ENCODE measurements around the gene ZNF557. TPM values are rescaled to one million over a fixed set of nuclear protein-coding genes. Genes with fewer than 3 reads are reported as not detected.
"Not testable (repeated sequence)": the region's sequence is repeated elsewhere in the genome, so short reads cannot be mapped to it uniquely, and the experiment has no call there.

ZNF557 gene
- total RNA-seq (ENCODE audit: low replicate concordance) = 13.7 TPM in 2 replicates
- long read RNA-seq, full-length matches to known transcripts = 28 of 33 reads
- long read RNA-seq, partial matches to known transcripts = 2 of 33 reads
- long read RNA-seq, other reads (novel, unspliced or antisense) = 3 of 33 reads

- peaks cover 4% of the 10 kb centered on the region for H3K4me1 Mint-ChIP-seq (ENCODE audit: unreplicated experiment)
- peak within 1 kb of the TSS; percentile 96 for H3K4me3 Mint-ChIP-seq
- no peaks in the 10 kb centered on the region for H3K27me3 Mint-ChIP-seq
- H3K9me3 Mint-ChIP-seq = no peaks in the 10 kb centered on the region
- H3K27ac Mint-ChIP-seq = peak within 1 kb of the TSS; percentile 91
- DNase-seq (ENCODE audit: extremely low spot score, unreplicated experiment) = peak; percentile 98
- peaks cover 13% of the 10 kb centered on the region for H3K36me3 Mint-ChIP-seq
- no peak for TF ChIP-seq CTCF (conservative IDR thresholded peaks at IDR 0.05)
These were observed at the start of gene ZNF557 for GRCh38 chr19:7069042-7069903. Gene ZNF557 (plus strand): TSS chr19:7069703. CDS start chr19:7075075, 5,372 bp downstream.

GRCh38 chr19:7021331-7021730 is 48.2 kb upstream of the ZNF557 start, which contains the start of gene MBD3L2B:
Gene MBD3L2B (minus strand): TSS chr19:7021431. CDS start chr19:7021397, 34 bp downstream.
- H3K4me1 Mint-ChIP-seq (ENCODE audit: unreplicated experiment); H3K4me3 Mint-ChIP-seq; H3K36me3 Mint-ChIP-seq; H3K27ac Mint-ChIP-seq; H3K27me3 Mint-ChIP-seq; DNase-seq (ENCODE audit: extremely low spot score, unreplicated experiment); H3K9me3 Mint-ChIP-seq: not testable (repeated sequence)

- DNase-seq (ENCODE audit: extremely low spot score, unreplicated experiment); H3K4me3 Mint-ChIP-seq; H3K27me3 Mint-ChIP-seq; H3K27ac Mint-ChIP-seq; H3K36me3 Mint-ChIP-seq; H3K4me1 Mint-ChIP-seq (ENCODE audit: unreplicated experiment); H3K9me3 Mint-ChIP-seq: not testable (repeated sequence)
These were observed 40.7 kb upstream of the ZNF557 start for GRCh38 chr19:7028790-7029189.

- H3K4me1 Mint-ChIP-seq (ENCODE audit: unreplicated experiment); H3K9me3 Mint-ChIP-seq: not testable (repeated sequence)
These were observed 39.2 kb upstream of the ZNF557 start, which contains the start of gene MBD3L5 for GRCh38 chr19:7030278-7030677. Gene MBD3L5 (plus strand): TSS chr19:7030578. CDS start chr19:7030612, 34 bp downstream.

GRCh38 chr19:7040079-7040478 is 29.4 kb upstream of the ZNF557 start, which contains the start of gene MBD3L4:
Gene MBD3L4 (minus strand): TSS chr19:7040179. CDS start chr19:7040144, 35 bp downstream.
- not testable (repeated sequence) for H3K27me3 Mint-ChIP-seq; H3K27ac Mint-ChIP-seq; DNase-seq (ENCODE audit: extremely low spot score, unreplicated experiment); H3K4me1 Mint-ChIP-seq (ENCODE audit: unreplicated experiment); H3K9me3 Mint-ChIP-seq; H3K36me3 Mint-ChIP-seq; H3K4me3 Mint-ChIP-seq

More at GRCh38 chr19:7030278-7030677, 39.2 kb upstream of the ZNF557 start, which contains the start of gene MBD3L5:
- H3K36me3 Mint-ChIP-seq; DNase-seq (ENCODE audit: extremely low spot score, unreplicated experiment); H3K4me3 Mint-ChIP-seq; H3K27me3 Mint-ChIP-seq; H3K27ac Mint-ChIP-seq: not testable (repeated sequence)

- not testable (repeated sequence) for H3K27me3 Mint-ChIP-seq; H3K27ac Mint-ChIP-seq; H3K4me3 Mint-ChIP-seq; DNase-seq (ENCODE audit: extremely low spot score, unreplicated experiment); H3K36me3 Mint-ChIP-seq; H3K9me3 Mint-ChIP-seq; H3K4me1 Mint-ChIP-seq (ENCODE audit: unreplicated experiment)
These were observed 27.9 kb upstream of the ZNF557 start for GRCh38 chr19:7041563-7041962.

GRCh38 chr19:7049021-7049420 is 20.5 kb upstream of the ZNF557 start, which contains the start of gene MBD3L2:
Gene MBD3L2 (plus strand): TSS chr19:7049321. CDS start chr19:7049374, 53 bp downstream.
- not testable (repeated sequence) for H3K4me3 Mint-ChIP-seq; H3K27me3 Mint-ChIP-seq; H3K27ac Mint-ChIP-seq; H3K9me3 Mint-ChIP-seq; H3K36me3 Mint-ChIP-seq; H3K4me1 Mint-ChIP-seq (ENCODE audit: unreplicated experiment); DNase-seq (ENCODE audit: extremely low spot score, unreplicated experiment)

- H3K36me3 Mint-ChIP-seq; H3K4me1 Mint-ChIP-seq (ENCODE audit: unreplicated experiment); H3K4me3 Mint-ChIP-seq: not testable (repeated sequence)
These were observed 18.1 kb upstream of the ZNF557 start for GRCh38 chr19:7051421-7051820.

GRCh38 chr19:7052896-7053295 is 16.6 kb upstream of the ZNF557 start:
- H3K4me1 Mint-ChIP-seq (ENCODE audit: unreplicated experiment); H3K27ac Mint-ChIP-seq; DNase-seq (ENCODE audit: extremely low spot score, unreplicated experiment); H3K4me3 Mint-ChIP-seq; H3K36me3 Mint-ChIP-seq; H3K27me3 Mint-ChIP-seq; H3K9me3 Mint-ChIP-seq: not testable (repeated sequence)

More at GRCh38 chr19:7051421-7051820, 18.1 kb upstream of the ZNF557 start:
- not testable (repeated sequence) for H3K9me3 Mint-ChIP-seq; DNase-seq (ENCODE audit: extremely low spot score, unreplicated experiment); H3K27ac Mint-ChIP-seq; H3K27me3 Mint-ChIP-seq

GRCh38 chr19:7054635-7055368 is 14.7 kb upstream of the ZNF557 start:
- not testable (repeated sequence) for H3K4me3 Mint-ChIP-seq; H3K27ac Mint-ChIP-seq; H3K36me3 Mint-ChIP-seq; H3K9me3 Mint-ChIP-seq; DNase-seq (ENCODE audit: extremely low spot score, unreplicated experiment); H3K4me1 Mint-ChIP-seq (ENCODE audit: unreplicated experiment); H3K27me3 Mint-ChIP-seq

GRCh38 chr19:7055679-7056078 is 13.8 kb upstream of the ZNF557 start:
- not testable (repeated sequence) for H3K27me3 Mint-ChIP-seq; H3K27ac Mint-ChIP-seq; H3K4me1 Mint-ChIP-seq (ENCODE audit: unreplicated experiment); H3K9me3 Mint-ChIP-seq; H3K4me3 Mint-ChIP-seq; DNase-seq (ENCODE audit: extremely low spot score, unreplicated experiment); H3K36me3 Mint-ChIP-seq

GRCh38 chr19:7056371-7056770 is 13.1 kb upstream of the ZNF557 start:
- H3K27ac Mint-ChIP-seq; H3K4me3 Mint-ChIP-seq; H3K4me1 Mint-ChIP-seq (ENCODE audit: unreplicated experiment); H3K36me3 Mint-ChIP-seq; DNase-seq (ENCODE audit: extremely low spot score, unreplicated experiment); H3K27me3 Mint-ChIP-seq; H3K9me3 Mint-ChIP-seq: not testable (repeated sequence)
